Fibroblast of lung (primary cell): ENCODE data around the gene TRAPPC2L. TPM values are rescaled to one million over a fixed set of nuclear protein-coding genes. Genes with fewer than 3 reads are reported as not detected.
"Not testable (repeated sequence)": the region's sequence is repeated elsewhere in the genome, so short reads cannot be mapped to it uniquely, and the experiment has no call there.

Experiments
- DNase-seq, 2 donors: peaks; one replicate each; pipeline versions ENCODE4 v3.0.0 to v3.0.0-alpha.2; 2010; ENCODE audit warnings: low read depth in 2 of 2
- H2AFZ ChIP-seq: 2 replicates; pipeline ENCODE4 v1.5.1; 2012; ENCODE audit warnings: low read length, control low read depth, inconsistent platforms
- H3K27ac ChIP-seq: 2 replicates; pipeline ENCODE4 v1.5.1; 2011; ENCODE audit warnings: low read length, control low read depth; ENCODE audit not compliant: insufficient read depth
- H3K27me3 ChIP-seq: 2 replicates; pipeline ENCODE4 v1.5.1; 2011; ENCODE audit warnings: mild to moderate bottlenecking, low read length; ENCODE audit not compliant: control insufficient read depth, insufficient read depth
- H3K36me3 ChIP-seq: 2 replicates; pipeline ENCODE4 v1.5.1; 2011; ENCODE audit warnings: low read length; ENCODE audit not compliant: control insufficient read depth, insufficient read depth
- H3K4me1 ChIP-seq: 2 replicates; pipeline ENCODE4 v1.5.1; 2011; ENCODE audit warnings: low read length; ENCODE audit not compliant: control insufficient read depth, insufficient read depth; ENCODE audit errors: extremely low read depth
- H3K4me2 ChIP-seq: 2 replicates; pipeline ENCODE4 v1.5.1; 2011; ENCODE audit warnings: low read length, control low read depth; ENCODE audit not compliant: insufficient read depth; ENCODE audit errors: extremely low read depth
- H3K4me3 ChIP-seq, 4 experiments: fragments of 200-600 bp in 1 of 4; sonication (generic) in 1 of 4; replicated peaks in 1 of 4; 2 replicates each; pipeline ENCODE4 v1.5.1; 2011 to 2016; ENCODE audit warnings: low read length in 4 of 4, low read depth in 3 of 4, mild to moderate bottlenecking in 3 of 4, control low read depth in 2 of 4, inconsistent platforms in 1 of 4, mixed read lengths in 1 of 4; ENCODE audit not compliant: insufficient read depth in 1 of 4; ENCODE audit errors: control extremely low read depth in 1 of 4
- H3K79me2 ChIP-seq: 2 replicates; pipeline ENCODE4 v1.5.1; 2012; ENCODE audit warnings: mild to moderate bottlenecking, low read length, inconsistent platforms; ENCODE audit not compliant: control insufficient read depth, insufficient read depth
- H3K9ac ChIP-seq: 2 replicates; pipeline ENCODE4 v1.5.1; 2011; ENCODE audit warnings: mild to moderate bottlenecking, low read length, control low read depth; ENCODE audit not compliant: insufficient read depth
- H3K9me3 ChIP-seq: 2 replicates; pipeline ENCODE4 v1.5.1; 2012; ENCODE audit warnings: low read depth, low read length; ENCODE audit not compliant: control insufficient read depth, insufficient read depth
- H4K20me1 ChIP-seq: 2 replicates; pipeline ENCODE4 v1.5.1; 2011; ENCODE audit warnings: low read length; ENCODE audit not compliant: control insufficient read depth, insufficient read depth; ENCODE audit errors: extremely low read depth
- EZH2 ChIP-seq: IDR thresholded peaks from 2 replicates; pipeline ENCODE4 v1.5.1; 2012; ENCODE audit warnings: low read length, control low read depth, mild to moderate bottlenecking; ENCODE audit errors: missing control alignments
- polyA plus RNA-seq, 2 donors: library from polyadenylated mRNA; depleted of rRNA in 1 of 2; stranded (reverse) in 1 of 2; unstranded in 1 of 2; fragments of >200 nt; gene quantifications; 2 replicates each; pipeline ENCODE4 v1.2.1, GENCODE V29; 2011 to 2012; ENCODE audit warnings: missing spikeins in 1 of 2
- total RNA-seq: library from RNA; depleted of rRNA; stranded (reverse); fragments of >200 nt; gene quantifications from 2 replicates; pipeline ENCODE4 v1.2.1, GENCODE V29; 2014
- TF ChIP-seq, protein P1 (sequence below), 2 donors: IDR thresholded peaks in 1 of 2; conservative IDR thresholded peaks in 1 of 2; 1 replicate in 1 of 2; 2 replicates in 1 of 2; pipeline ENCODE4 v1.5.1; 2011 to 2012; ENCODE audit warnings: low read length in 2 of 2, control low read depth in 1 of 2, inconsistent platforms in 1 of 2, low read depth in 1 of 2, mild to moderate bottlenecking in 1 of 2

TRAPPC2L gene
- total and polyA plus RNA-seq, 2 donors (not counting 1 experiment from before 2014, with no cell fraction given) = 47.7 to 63.7 TPM

DNA sequence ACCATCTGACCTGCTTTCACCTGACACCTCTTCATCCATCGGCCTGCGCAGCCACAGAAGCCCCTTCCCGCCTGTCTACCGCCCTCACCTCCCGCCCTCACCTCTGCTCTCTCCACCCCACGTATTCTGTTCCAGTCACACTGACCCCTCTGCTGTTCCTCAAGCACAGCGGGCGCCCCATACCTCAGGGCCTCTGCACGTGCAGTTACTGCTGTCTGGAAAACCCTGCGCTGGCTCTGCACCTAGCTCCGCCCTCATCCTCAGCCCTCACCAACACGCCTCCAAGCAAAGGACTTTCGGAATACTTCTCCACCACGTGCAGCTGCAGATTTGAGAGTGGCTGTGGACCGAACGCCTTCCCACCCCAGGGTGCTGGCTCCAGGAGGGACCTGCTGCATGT, 34.2 kb downstream of the TRAPPC2L start:
- Histone ChIP-seq H3K4me1 (peaks cover 17% of the 10 kb centered on the region), H2AFZ (no peak overlapping the region), H4K20me1 (no peaks in the 10 kb centered on the region), H3K27me3 (no peaks in the 10 kb centered on the region), H3K27ac (no peak overlapping the region), H3K9me3 (no peaks in the 10 kb centered on the region), H3K9ac (no peak overlapping the region), H3K4me3 (no peak overlapping the region), H3K79me2 (no peaks in the 10 kb centered on the region), H3K36me3 (no peaks in the 10 kb centered on the region), H3K4me2 (no peak overlapping the region)
- DNase-seq = no peak
- TF ChIP-seq, protein P1, sequence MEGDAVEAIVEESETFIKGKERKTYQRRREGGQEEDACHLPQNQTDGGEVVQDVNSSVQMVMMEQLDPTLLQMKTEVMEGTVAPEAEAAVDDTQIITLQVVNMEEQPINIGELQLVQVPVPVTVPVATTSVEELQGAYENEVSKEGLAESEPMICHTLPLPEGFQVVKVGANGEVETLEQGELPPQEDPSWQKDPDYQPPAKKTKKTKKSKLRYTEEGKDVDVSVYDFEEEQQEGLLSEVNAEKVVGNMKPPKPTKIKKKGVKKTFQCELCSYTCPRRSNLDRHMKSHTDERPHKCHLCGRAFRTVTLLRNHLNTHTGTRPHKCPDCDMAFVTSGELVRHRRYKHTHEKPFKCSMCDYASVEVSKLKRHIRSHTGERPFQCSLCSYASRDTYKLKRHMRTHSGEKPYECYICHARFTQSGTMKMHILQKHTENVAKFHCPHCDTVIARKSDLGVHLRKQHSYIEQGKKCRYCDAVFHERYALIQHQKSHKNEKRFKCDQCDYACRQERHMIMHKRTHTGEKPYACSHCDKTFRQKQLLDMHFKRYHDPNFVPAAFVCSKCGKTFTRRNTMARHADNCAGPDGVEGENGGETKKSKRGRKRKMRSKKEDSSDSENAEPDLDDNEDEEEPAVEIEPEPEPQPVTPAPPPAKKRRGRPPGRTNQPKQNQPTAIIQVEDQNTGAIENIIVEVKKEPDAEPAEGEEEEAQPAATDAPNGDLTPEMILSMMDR (conservative IDR thresholded peaks at IDR 0.05 in 1 of 2, IDR thresholded peaks at IDR 0.05 in 1 of 2; ENCODE audit: low read depth in 1 of 2, low read length in 2 of 2) = no peak
- no peak for TF ChIP-seq EZH2

DNA sequence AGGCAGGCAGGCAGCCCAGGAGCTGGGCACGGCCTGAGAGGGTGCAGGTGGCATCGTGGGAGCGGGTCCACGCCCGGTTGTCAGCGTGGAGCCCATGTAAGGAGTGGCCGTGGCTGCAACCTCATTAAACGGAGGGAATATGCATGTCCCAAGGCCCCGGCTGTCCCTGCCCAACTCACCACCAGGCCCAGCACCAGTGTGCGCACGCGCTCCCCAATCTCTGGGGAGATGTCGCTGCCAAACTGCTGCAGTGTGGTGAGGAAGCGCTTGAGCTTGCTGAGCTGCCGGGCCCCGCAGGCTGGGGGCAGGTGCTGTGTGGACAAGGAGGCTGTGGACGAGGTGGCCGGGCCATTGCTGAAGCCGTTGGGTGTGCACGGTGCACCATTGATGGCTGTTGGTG, 35.1 kb downstream of the TRAPPC2L start:
- Histone ChIP-seq H3K4me2 (no peak overlapping the region), H3K36me3 (no peaks in the 10 kb centered on the region), H4K20me1 (no peaks in the 10 kb centered on the region), H3K27me3 (no peaks in the 10 kb centered on the region), H2AFZ (no peak overlapping the region), H3K4me1 (peaks cover 13% of the 10 kb centered on the region), H3K27ac (no peak overlapping the region), H3K4me3 (no peak overlapping the region), H3K9ac (no peak overlapping the region), H3K9me3 (no peaks in the 10 kb centered on the region), H3K79me2 (no peaks in the 10 kb centered on the region)
- no peak for DNase-seq
- no peak for TF ChIP-seq EZH2
- TF ChIP-seq, protein P1 (conservative IDR thresholded peaks at IDR 0.05 in 1 of 2, IDR thresholded peaks at IDR 0.05 in 1 of 2; ENCODE audit: low read depth in 1 of 2, low read length in 2 of 2) = no peak

DNA sequence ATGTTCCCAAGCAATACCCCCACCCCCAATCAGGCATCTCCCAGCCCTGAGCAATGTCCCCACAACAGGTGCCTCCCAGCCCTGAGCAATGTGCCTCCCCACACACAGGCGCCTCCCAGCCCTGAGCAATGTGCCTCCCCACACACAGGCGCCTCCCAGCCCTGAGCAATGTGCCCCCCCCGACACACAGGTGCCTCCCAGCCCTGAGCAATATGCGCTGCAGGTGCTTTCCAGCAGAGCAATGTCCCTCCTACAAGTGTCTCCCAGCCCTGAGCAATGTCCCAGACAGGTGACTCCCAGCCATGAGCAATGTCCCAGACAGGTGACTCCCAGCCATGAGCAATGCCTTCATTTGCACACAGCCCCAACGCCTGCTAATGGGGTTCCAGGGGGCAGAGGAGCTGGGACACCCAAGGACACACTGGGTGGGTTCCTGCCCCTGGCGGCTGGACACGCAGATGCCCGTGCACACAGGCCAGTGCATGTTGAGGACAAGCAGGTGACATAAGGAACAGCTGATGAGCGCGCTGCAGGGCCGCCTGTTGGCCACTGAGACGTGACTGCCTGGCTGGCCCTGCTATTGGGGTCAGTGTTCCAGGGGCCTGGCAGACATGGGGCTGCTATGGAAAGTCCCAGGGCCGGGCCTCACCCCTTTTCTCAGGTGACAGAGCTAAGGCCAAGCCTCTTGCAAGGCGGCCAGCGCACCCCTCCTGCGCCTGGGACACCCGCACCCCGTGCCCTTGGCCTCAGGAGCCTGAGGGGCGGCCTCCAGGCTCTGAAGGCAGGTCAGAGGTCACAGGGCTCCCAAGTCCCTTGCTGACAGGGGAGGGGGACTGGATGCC, 36.4 kb downstream of the TRAPPC2L start:
- H3K27me3 ChIP-seq = no peaks in the 10 kb centered on the region

DNA sequence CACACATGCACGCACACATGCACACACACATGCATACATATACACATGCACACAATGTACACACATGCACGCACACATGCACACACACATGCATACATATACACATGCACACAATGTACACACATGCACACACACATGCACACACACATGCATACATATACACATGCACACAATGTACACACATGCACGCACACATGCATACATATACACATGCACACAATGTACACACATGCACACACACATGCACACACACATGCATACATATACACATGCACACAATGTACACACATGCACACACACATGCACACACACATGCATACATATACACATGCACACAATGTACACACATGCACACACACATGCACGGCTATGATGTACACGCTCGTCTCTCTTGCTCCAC, 37.3 kb downstream of the TRAPPC2L start:
- H3K9me3 ChIP-seq, H2AFZ ChIP-seq, H3K27me3 ChIP-seq: not testable (repeated sequence)

More for the DNA sequence above, 36.4 kb downstream of the TRAPPC2L start:
- H3K27ac ChIP-seq = no peak overlapping the region
- DNase-seq = no peak
- no peaks in the 10 kb centered on the region for H3K9me3 ChIP-seq
- no peak overlapping the region for H2AFZ ChIP-seq
- H3K4me3 ChIP-seq = no peak overlapping the region
- TF ChIP-seq, protein P1 (conservative IDR thresholded peaks at IDR 0.05 in 1 of 2, IDR thresholded peaks at IDR 0.05 in 1 of 2; ENCODE audit: low read depth in 1 of 2, low read length in 2 of 2) = no peak
- TF ChIP-seq EZH2 = no peak
- no peaks in the 10 kb centered on the region for H3K36me3 ChIP-seq
- no peaks in the 10 kb centered on the region for H3K79me2 ChIP-seq
- no peak overlapping the region for H3K9ac ChIP-seq
- peaks cover 3% of the 10 kb centered on the region for H3K4me1 ChIP-seq
- no peaks in the 10 kb centered on the region for H4K20me1 ChIP-seq
- no peak overlapping the region for H3K4me2 ChIP-seq

More for the DNA sequence above, 37.3 kb downstream of the TRAPPC2L start:
- H3K4me3 ChIP-seq, DNase-seq, H3K36me3 ChIP-seq, H4K20me1 ChIP-seq, H3K9ac ChIP-seq, H3K4me2 ChIP-seq, H3K4me1 ChIP-seq, H3K79me2 ChIP-seq, H3K27ac ChIP-seq: not testable (repeated sequence)
